VCaP (cell line): ENCODE data around the gene ORAI3.
"Not testable (repeated sequence)": the region's sequence is repeated elsewhere in the genome, so short reads cannot be mapped to it uniquely, and the experiment has no call there.

Experiments
- H3K27ac ChIP-seq: fragments of 450-650 bp; 2 replicates; pipeline ENCODE4 v1.5.1; 2017
- CTCF ChIP-seq: fragments of 450-650 bp; conservative IDR thresholded peaks from 2 replicates; pipeline ENCODE4 v1.5.1; 2017; ENCODE audit warnings: mild to moderate bottlenecking, moderate library complexity

Gene ORAI3

GRCh38 chr16:30929167-30929566 lies 19.7 kb upstream of the ORAI3 start:
- H3K27ac ChIP-seq, result no peak overlapping the region
- TF ChIP-seq CTCF, result no peak

GRCh38 chr16:30930160-30930571 lies 18.7 kb upstream of the ORAI3 start:
- no peak for TF ChIP-seq CTCF
- H3K27ac ChIP-seq, result no peak overlapping the region

- TF ChIP-seq CTCF, result no peak
- H3K27ac ChIP-seq, result no peak overlapping the region
These were observed 17.7 kb upstream of the ORAI3 start for GRCh38 chr16:30931068-30931650.

GRCh38 chr16:30934827-30935557 lies 13.9 kb upstream of the ORAI3 start:
- no peak overlapping the region for H3K27ac ChIP-seq
- peak; percentile 26; the same call in 1 of the 2 replicates for TF ChIP-seq CTCF

GRCh38 chr16:30937692-30938091 lies 11.2 kb upstream of the ORAI3 start:
- TF ChIP-seq CTCF, result no peak
- no peak overlapping the region for H3K27ac ChIP-seq

- H3K27ac ChIP-seq, result not testable (repeated sequence)
These were observed 9.3 kb upstream of the ORAI3 start for GRCh38 chr16:30939571-30939970.

GRCh38 chr16:30941600-30942425 lies 7.1 kb upstream of the ORAI3 start:
- TF ChIP-seq CTCF, result peak; percentile 84
- H3K27ac ChIP-seq, result no peak overlapping the region
